GM23338 (cell line): ENCODE measurements around the gene FGD4. TPM values are rescaled to one million over a fixed set of nuclear protein-coding genes. Genes with fewer than 3 reads are reported as not detected.

Source experiments
- ATAC-seq: fragments of 200-7000 bp; cut with Tn5 transposase; 3 replicates; pipeline ENCODE4 v1.9.1; 2020
- DNase-seq: peaks from one replicate; pipeline ENCODE4 v3.0.0-alpha.2; 2015; ENCODE audit warnings: low spot score
- H2AFZ ChIP-seq: fragments of 200-600 bp; sonication (generic); 2 replicates; pipeline ENCODE4 v1.8.0; 2016; ENCODE audit warnings: antibody characterized with exemption, mild to moderate bottlenecking, moderate library complexity
- H3F3A ChIP-seq: fragments of 200-600 bp; sonication (generic); replicated peaks from 2 replicates; pipeline ENCODE4 v1.8.0; 2017; ENCODE audit warnings: antibody characterized with exemption, mixed run types, low read depth
- H3K27ac ChIP-seq: fragments of 200-600 bp; sonication (generic); 2 replicates; pipeline ENCODE4 v1.6.1; 2016; ENCODE audit warnings: low read depth
- H3K27me3 ChIP-seq: fragments of 200-600 bp; sonication (generic); 2 replicates; pipeline ENCODE4 v1.8.0; 2016; ENCODE audit warnings: mild to moderate bottlenecking, mixed run types, moderate library complexity; ENCODE audit not compliant: insufficient read depth
- H3K36me3 ChIP-seq: fragments of 200-600 bp; sonication (generic); 2 replicates; pipeline ENCODE4 v1.8.0; 2016; ENCODE audit warnings: mild to moderate bottlenecking; ENCODE audit not compliant: insufficient read depth
- H3K4me1 ChIP-seq: fragments of 200-600 bp; sonication (generic); 2 replicates; pipeline ENCODE4 v1.8.0; 2016; ENCODE audit warnings: mild to moderate bottlenecking, moderate library complexity; ENCODE audit not compliant: insufficient read depth
- H3K4me2 ChIP-seq: fragments of 200-600 bp; sonication (generic); 2 replicates; pipeline ENCODE4 v1.7.1; 2017; ENCODE audit warnings: mixed run types
- H3K4me3 ChIP-seq: fragments of 200-600 bp; sonication (generic); 2 replicates; pipeline ENCODE4 v1.6.1; 2016; ENCODE audit warnings: mixed run types
- H3K79me2 ChIP-seq: fragments of 200-600 bp; sonication (generic); replicated peaks from 2 replicates; pipeline ENCODE4 v1.8.0; 2017; ENCODE audit warnings: mild to moderate bottlenecking; ENCODE audit not compliant: insufficient read depth
- H3K9me2 ChIP-seq: fragments of 200-600 bp; sonication (generic); 2 replicates; pipeline ENCODE4 v1.8.0; 2017; ENCODE audit not compliant: insufficient read depth
- H4K20me1 ChIP-seq: fragments of 200-600 bp; sonication (generic); replicated peaks from 2 replicates; pipeline ENCODE4 v1.8.0; 2017; ENCODE audit warnings: mild to moderate bottlenecking; ENCODE audit not compliant: insufficient read depth
- H3K27ac Mint-ChIP-seq: 2 replicates; pipeline ENCODE4 v1.8.0; 2020; ENCODE audit warnings: inconsistent platforms, mild to moderate bottlenecking, moderate library complexity, mixed read lengths
- H3K27me3 Mint-ChIP-seq: 3 replicates; pipeline ENCODE4 v1.8.0; 2022; ENCODE audit warnings: low read depth, mild to moderate bottlenecking, moderate library complexity, mixed read lengths, inconsistent platforms; ENCODE audit not compliant: insufficient read depth, poor library complexity
- H3K36me3 Mint-ChIP-seq: 3 replicates; pipeline ENCODE4 v1.8.0; 2021; ENCODE audit warnings: low read depth, mild to moderate bottlenecking, inconsistent platforms, moderate library complexity, mixed read lengths
- H3K4me1 Mint-ChIP-seq: 3 replicates; pipeline ENCODE4 v1.8.0; 2020; ENCODE audit warnings: mild to moderate bottlenecking, inconsistent platforms, mixed read lengths
- H3K4me3 Mint-ChIP-seq: 3 replicates; pipeline ENCODE4 v1.8.0; 2021; ENCODE audit warnings: moderate library complexity, mild to moderate bottlenecking, inconsistent platforms, mixed read lengths
- H3K9me3 Mint-ChIP-seq: 3 replicates; pipeline ENCODE4 v1.8.0; 2020; ENCODE audit warnings: moderate library complexity, mild to moderate bottlenecking, inconsistent platforms, mixed read lengths
- CREB1 ChIP-seq: fragments of 250-450 bp; sonication (Bioruptor Pico); IDR thresholded peaks from 2 replicates; pipeline ENCODE4 v1.5.0; 2020; ENCODE audit warnings: low read depth, mild to moderate bottlenecking, moderate library complexity
- ETS1 ChIP-seq: IDR thresholded peaks from 2 replicates; pipeline ENCODE4 v1.6.1; 2016; ENCODE audit warnings: antibody characterized with exemption
- EZH2 ChIP-seq: fragments of 200-600 bp; sonication (generic); IDR thresholded peaks from one replicate; pipeline ENCODE4 v1.8.0; 2017; ENCODE audit warnings: antibody characterized with exemption, mild to moderate bottlenecking, low read depth; ENCODE audit not compliant: unreplicated experiment
- EZH2phosphoT487 ChIP-seq: fragments of 200-600 bp; sonication (generic); IDR thresholded peaks from one replicate; pipeline ENCODE4 v1.8.1; 2018; ENCODE audit warnings: antibody characterized with exemption; ENCODE audit not compliant: unreplicated experiment
- NANOG ChIP-seq: IDR thresholded peaks from 2 replicates; pipeline ENCODE4 v1.6.1; 2016; ENCODE audit warnings: antibody characterized with exemption, borderline replicate concordance
- POLR2AphosphoS5 ChIP-seq: IDR thresholded peaks from 2 replicates; pipeline ENCODE4 v1.6.1; 2016; ENCODE audit warnings: antibody characterized with exemption, low read depth
- STAT1 ChIP-seq: IDR thresholded peaks from one replicate; pipeline ENCODE4 v1.6.1; 2016; ENCODE audit warnings: antibody characterized with exemption; ENCODE audit not compliant: unreplicated experiment
- ZNF114 ChIP-seq: fragments of 250-450 bp; sonication (Bioruptor Pico); IDR thresholded peaks from 2 replicates; pipeline ENCODE4 v1.5.0; 2020; ENCODE audit warnings: mild to moderate bottlenecking, moderate library complexity
- ZNF462 ChIP-seq: fragments of 250-450 bp; sonication (Bioruptor Pico); IDR thresholded peaks from 2 replicates; pipeline ENCODE4 v1.5.0; 2020; ENCODE audit warnings: mild to moderate bottlenecking, moderate library complexity
- polyA plus RNA-seq: library from polyadenylated mRNA; unstranded; fragments of >200 nt; fragmentation: Nextera tagmentation; extraction: Ambion mirVana; gene quantifications from 2 replicates; pipeline ENCODE4 v1.2.1, GENCODE V29; 2016
- total RNA-seq: library from RNA; depleted of rRNA; stranded (reverse); fragments of >200 nt; shearing (Covaris generic); gene quantifications from 2 replicates; pipeline ENCODE4 v1.2.3, GENCODE V29; 2014
- TF ChIP-seq, protein P1 (sequence below), 2 experiments: fragments of 200-600 bp in 1 of 2; sonication (generic) in 1 of 2; conservative IDR thresholded peaks; 2 replicates each; pipeline versions ENCODE4 v1.5.1 to v1.6.1; 2016 to 2017; ENCODE audit warnings: antibody characterized with exemption in 2 of 2, low read depth in 2 of 2, mild to moderate bottlenecking in 2 of 2, moderate library complexity in 1 of 2

FGD4 gene
- total and polyA plus RNA-seq, 2 experiments from 2014 or later = 24.3 to 54.3 TPM

DNA sequence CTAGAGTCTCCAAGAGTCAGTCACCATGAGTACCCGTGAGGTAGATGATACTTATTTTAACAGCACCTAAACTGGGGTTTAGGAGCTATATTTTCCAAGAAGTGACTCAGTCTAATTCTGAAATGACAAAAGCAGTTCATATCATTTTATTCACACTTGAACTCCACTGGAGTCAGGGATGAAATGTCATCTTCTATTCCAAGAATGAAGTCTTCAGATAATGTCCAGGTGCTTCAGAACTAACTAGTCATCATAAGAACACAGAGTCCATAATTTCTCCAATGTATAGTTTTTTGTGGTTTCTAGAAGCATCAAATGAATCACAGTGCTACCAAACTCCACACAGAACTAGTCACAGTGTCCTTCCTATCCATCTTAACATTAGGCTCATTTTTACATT is 293.0 kb downstream of the FGD4 start:
- peaks cover 2% of the 10 kb centered on the region for H3K27me3 Mint-ChIP-seq
- H2AFZ ChIP-seq = no peak overlapping the region
- peaks cover 11% of the 10 kb centered on the region; the same call in 1 of the 2 replicates for H4K20me1 ChIP-seq
- peaks cover 24% of the 10 kb centered on the region for H3K36me3 Mint-ChIP-seq
- H3K27ac ChIP-seq = no peak overlapping the region
- no peaks in the 10 kb centered on the region for H3K27me3 ChIP-seq
- no peaks in the 10 kb centered on the region for H3K9me2 ChIP-seq
- TF ChIP-seq EZH2phosphoT487 (no peak), CREB1 (no peak), EZH2 (no peak), ETS1 (no peak), ZNF462 (no peak), ZNF114 (CRISPR knock-in tag) (no peak), NANOG (no peak), STAT1 (no peak), POLR2AphosphoS5 (no peak)
- TF ChIP-seq, protein P1, sequence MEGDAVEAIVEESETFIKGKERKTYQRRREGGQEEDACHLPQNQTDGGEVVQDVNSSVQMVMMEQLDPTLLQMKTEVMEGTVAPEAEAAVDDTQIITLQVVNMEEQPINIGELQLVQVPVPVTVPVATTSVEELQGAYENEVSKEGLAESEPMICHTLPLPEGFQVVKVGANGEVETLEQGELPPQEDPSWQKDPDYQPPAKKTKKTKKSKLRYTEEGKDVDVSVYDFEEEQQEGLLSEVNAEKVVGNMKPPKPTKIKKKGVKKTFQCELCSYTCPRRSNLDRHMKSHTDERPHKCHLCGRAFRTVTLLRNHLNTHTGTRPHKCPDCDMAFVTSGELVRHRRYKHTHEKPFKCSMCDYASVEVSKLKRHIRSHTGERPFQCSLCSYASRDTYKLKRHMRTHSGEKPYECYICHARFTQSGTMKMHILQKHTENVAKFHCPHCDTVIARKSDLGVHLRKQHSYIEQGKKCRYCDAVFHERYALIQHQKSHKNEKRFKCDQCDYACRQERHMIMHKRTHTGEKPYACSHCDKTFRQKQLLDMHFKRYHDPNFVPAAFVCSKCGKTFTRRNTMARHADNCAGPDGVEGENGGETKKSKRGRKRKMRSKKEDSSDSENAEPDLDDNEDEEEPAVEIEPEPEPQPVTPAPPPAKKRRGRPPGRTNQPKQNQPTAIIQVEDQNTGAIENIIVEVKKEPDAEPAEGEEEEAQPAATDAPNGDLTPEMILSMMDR (conservative IDR thresholded peaks at IDR 0.05; ENCODE audit: low read depth in 2 of 2) = no peak
- ATAC-seq = no peak
- DNase-seq = no peak
- H3K4me1 ChIP-seq = peaks cover 26% of the 10 kb centered on the region
- no peaks in the 10 kb centered on the region for H3K36me3 ChIP-seq
- H3K4me3 ChIP-seq = no peak overlapping the region
- H3K79me2 ChIP-seq = peaks cover 100% of the 10 kb centered on the region
- peaks cover 33% of the 10 kb centered on the region for H3K4me1 Mint-ChIP-seq
- H3F3A ChIP-seq = no peaks in the 10 kb centered on the region; the same call in 1 of the 2 replicates
- no peak overlapping the region for H3K4me2 ChIP-seq
- H3K4me3 Mint-ChIP-seq = no peak overlapping the region
- H3K9me3 Mint-ChIP-seq = peaks cover 19% of the 10 kb centered on the region
- no peak overlapping the region for H3K27ac Mint-ChIP-seq
